CD4-positive, alpha-beta T cell treated with Interleukin-6 for 4 hours (primary cell): Measurements from ENCODE around the gene TMEM250.

Source experiments
- DNase-seq: peaks from one replicate; pipeline ENCODE4 v3.0.0-alpha.2; 2020; ENCODE audit warnings: mixed read lengths

Gene TMEM250

DNA sequence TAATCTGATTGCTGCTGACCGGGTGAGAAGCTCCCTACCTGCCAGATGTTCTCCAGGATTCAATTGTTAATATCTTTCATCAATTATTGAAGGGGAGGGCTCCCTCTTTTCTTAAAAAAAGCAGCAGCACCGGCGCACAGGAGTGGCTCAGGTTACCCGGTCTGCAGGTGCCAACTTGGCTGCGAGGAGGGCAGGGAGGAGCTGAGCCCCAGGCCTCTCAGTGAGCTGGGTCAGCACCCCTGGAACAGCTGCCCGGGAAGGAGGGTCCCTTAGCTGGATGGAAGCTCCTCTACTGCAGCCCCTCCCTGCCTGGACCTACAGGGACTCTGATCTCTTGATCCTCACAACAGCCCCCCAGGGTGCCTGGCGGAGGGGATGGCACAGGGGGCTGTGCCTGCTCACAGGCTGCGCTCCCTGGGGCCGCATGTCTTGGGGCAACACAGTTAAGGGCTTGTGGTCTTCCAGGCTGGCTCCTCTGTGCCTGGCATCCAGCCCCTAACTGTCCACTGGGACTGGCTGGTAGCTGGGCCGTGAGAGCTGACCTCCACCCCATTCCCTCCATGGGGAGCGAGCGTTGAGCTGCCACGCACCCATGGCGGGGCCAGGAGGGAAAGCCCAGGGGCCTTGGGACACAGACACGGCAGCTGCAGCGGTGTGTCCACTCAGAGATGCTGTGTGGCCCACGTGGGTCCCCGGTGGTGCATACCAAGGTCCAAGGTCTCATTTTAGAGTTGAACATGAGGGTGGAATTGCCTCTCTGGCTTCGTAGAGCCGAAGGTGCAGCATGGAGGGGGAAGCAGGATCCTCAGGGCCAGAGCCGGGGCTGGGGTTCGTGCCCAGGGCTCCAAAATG lies 28.6 kb upstream of the TMEM250 start:
- DNase-seq: no peak

GRCh38 chr9:136146126-136147037 lies 27.7 kb upstream of the TMEM250 start:
- DNase-seq: no peak

DNA sequence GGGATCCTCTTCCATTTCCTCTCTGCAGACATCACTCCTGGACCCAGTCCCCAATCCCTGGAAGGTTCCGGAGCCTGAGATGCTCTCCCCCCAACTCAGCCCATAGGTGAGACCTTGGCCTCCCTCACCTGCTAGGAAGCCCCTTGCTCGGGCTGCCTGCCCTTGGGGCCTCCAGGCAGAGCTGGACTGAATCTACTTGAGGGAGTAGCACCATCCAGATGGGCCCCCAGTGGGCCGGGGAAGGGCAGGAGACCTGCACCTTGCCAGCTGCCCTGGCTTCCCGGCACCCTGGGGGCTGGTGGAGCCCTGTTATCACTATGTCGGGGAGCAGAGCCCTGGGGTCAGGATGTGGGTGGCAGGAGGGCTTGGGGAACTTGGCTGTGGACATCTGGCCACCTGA lies 26.9 kb upstream of the TMEM250 start:
- no peak for DNase-seq

DNA sequence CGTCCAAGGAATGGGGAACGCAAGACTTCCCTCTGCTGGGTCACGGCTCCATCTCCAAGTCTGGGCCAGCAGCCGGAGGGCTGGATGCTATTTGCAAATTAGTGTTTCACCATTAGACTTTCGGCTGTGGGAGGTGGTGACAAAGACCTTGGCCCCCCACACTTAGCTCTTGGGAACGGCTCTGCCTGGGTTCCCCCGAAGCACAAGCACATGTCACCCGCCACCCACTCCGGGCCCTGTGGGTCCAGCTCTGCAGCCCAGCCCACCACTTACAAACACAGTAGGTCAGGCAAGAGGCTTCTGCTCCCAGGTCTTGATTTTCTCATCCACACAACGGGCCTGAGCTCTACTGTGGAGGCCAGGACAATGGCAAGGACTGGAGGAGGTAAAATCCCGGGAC lies 25.8 kb upstream of the TMEM250 start:
- no peak for DNase-seq

DNA sequence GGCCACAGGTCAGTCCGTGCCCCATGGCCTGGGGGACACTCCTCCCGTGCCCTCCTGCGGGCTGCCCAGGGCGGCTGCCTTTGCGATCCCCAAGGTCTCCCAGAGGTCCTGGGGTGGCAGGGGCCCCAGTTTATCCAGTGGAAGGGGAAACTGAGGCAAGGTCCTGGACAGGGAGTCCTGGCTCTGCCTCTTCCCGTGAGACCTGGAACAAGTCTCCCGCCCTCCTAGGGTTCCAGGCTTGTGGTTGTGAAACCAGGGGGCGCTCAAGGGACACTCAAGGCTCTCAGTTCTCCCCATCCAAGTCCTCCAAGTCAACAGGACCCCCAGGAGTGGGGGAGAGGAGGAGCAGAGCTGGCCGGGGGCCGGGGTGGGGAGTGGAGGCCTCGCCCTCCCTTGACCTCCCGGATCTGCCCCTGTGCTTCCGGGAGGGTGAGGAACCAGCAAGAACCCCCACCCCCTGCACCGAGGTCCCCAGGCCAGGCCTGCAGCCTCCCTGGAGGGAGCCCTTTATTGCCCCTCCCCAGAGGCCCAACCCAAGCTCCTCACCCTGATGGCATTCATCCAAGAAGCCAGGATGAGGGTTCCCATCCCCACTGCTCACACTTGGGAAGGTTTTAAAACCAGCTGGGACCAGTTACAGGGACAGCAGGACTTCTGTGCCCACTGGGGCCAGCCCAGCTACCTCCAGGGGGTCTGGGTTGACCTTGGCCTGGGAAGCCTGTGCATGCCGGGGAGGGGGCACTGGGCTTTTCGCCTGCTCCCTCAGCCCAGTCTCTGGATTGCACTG lies 24.7 kb upstream of the TMEM250 start:
- no peak for DNase-seq

GRCh38 chr9:136142859-136143214 lies 24.2 kb upstream of the TMEM250 start:
- DNase-seq: no peak

DNA sequence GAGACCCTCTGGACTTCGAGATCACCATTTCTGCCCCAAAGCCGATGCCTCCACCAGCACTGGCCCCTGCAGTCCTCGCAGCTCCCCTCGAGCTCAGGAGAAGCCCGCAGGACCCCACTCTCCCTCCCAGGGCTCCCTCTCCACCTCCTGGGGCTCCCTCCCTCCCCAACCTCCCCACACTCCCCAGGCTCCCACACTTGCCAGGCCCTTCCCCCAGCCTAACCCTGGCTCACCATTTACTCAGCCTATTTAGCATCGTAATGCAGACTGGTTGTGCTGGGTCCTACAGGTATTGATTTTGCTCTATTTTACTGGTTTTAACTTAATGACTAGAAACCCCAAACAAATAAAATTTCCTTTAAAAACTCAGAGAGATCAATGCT lies 23.7 kb upstream of the TMEM250 start:
- no peak for DNase-seq

DNA sequence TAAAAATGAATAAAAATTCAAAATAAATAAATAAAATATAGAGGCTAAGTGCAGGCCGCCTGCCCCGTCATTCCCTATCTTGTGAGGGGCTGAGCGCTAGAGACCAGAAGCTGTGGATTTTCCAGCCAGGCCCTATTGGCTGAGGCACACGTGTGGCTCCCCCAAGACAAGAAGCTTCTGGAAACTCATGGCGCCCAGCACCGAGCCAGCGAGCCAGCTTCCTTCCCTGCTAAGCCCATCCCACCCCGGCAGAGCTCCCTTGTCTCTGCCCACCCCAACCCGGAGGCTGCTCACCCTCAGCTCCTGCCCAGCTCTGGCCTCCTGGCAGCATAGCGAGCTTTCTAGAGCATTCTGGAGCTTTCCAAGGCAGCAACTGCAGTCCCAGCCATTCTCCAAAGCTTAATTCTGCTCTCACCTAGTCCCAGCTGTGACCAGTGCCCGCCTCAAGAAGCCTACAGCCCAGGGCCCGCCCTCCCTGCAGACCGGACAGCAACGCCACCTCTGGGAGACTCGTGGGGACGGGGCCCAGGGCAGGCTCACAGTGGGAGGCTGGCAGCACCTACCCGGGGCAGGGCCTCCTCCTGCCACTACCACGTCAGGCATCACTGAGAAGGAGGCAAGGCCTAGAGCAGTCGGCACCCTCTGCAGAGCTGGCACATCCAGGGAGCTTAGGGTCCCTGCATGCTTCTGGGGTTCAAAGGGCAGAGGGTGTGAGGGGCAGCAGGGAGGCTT lies 23.2 kb upstream of the TMEM250 start:
- no peak for DNase-seq

DNA sequence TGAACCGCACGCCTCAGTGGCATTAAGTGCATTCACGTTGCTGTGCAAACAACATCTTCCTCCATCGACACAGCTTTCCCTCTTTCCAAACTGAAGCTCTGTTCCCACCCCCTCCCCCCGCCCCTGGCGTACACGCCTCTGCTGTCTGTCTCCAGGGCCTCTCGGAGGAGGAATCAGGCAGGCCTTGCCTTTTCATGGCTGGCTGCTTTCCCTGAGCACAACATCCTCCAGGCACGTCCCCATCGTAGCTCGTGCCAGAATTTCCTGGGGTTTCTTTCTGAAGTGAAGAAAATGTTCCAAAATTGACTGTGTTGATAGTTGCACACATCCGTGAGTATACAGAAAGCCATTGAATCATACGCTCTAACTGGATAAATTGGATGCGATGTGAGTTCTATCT lies 22.3 kb upstream of the TMEM250 start:
- DNase-seq: no peak

GRCh38 chr9:136140046-136140445 lies 21.4 kb upstream of the TMEM250 start:
- no peak for DNase-seq

DNA sequence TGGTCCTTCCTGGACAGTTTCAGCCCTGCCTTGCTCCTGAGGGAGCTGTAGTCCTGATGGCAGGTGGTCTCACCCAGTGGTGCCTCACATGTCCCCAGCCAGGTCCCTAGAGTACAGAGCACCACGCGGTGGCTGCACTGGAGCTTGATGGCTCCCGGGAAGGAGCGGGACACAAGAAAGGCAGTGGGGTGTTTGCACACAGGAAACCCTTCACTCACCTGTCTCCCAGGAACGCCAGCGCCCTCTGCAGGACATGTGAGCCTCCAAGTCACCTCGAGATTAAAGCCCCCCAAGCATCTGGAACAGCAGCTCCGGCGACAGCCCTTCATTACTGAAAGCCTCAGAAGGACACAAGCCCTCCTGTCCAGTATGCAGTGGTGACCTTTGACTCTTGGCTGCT lies 19.9 kb upstream of the TMEM250 start:
- DNase-seq: peak; percentile 50

- no peak for DNase-seq
Observed at GRCh38 chr9:136137321-136138265, 18.9 kb upstream of the TMEM250 start.

DNA sequence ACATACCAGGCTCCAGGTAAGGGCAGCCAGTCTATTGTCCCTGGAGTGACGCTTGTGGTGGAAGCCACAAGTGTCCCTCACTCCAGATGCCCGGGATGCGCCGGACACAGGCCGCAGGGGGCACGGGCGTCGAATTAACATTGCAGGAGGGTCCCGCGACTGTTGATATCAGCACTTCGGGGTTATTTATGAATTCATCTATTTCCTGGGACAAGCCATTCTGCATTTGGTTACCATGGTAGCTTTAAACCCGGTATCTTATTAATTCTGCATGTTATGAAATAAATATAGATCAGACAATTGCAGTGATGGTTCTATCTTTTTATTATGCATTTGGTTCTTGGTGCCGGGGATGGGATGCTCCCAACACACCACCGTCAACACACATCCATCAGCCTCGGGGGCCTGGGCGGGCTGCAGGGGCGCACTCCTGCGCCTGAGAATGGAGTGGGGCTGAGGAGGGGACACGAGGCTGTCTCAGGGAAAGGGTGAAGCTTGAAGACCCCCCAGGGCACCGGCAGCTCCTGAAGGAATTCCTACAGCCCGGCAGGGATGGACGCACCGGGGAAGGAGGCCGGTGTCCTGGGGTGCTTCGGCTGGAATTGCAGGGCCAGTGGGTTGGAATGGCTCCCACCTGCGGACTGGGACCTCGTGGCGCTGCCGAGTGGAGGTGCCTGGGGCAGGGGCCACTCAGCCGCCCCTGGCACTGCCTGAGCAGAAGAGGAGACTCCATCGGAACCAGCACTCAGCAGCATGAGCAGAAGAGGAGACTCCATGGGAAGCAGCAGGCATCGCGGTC lies 17.7 kb upstream of the TMEM250 start:
- no peak for DNase-seq

DNA sequence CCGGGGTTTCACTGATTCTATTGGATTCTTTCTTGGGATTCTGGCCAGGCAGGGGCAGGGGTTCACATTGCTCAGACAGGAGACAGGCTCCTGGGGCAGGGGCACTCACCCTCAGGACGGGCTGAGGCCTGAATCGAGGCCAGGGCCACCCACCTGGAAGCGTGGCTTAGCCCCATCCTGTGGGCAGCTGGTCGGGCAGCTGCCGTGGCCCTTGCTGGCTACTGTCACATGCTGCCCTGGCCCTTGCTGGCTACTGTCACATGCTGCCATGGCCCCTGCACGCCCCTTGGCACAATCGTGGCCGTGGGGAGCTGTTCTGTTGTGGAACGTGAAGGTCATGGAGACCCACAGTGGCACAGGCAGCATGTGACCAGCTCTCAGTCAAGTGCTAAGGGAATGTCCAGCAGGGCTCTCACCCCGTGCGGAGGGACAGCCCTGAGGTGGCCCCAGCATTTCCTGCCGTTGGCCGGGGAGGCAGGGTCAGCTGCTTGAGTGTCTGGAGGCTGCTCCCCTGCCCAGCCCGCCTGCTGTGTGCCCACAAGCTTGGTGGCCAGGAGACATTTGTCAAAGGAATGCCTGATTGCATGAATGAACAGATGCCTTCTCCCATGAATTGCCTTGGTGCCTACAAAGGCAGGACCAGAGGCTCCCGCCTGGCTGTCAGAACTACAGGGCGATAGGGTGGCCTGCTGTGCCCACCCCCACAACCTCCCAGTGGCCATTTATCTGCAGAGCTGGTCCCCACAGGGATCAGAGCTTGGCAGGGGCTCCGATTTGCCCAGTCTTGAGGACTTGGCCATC lies 16.9 kb upstream of the TMEM250 start:
- DNase-seq: no peak

GRCh38 chr9:136133959-136134484 lies 15.3 kb upstream of the TMEM250 start:
- no peak for DNase-seq

GRCh38 chr9:136133191-136133958 lies 14.7 kb upstream of the TMEM250 start:
- peak; percentile 43 for DNase-seq

- DNase-seq: no peak
Observed at GRCh38 chr9:136132512-136133050, 13.9 kb upstream of the TMEM250 start.
